NCI-H2171 (cell line): Measurements from ENCODE around the gene IRF2.
"Not testable (repeated sequence)": the region's sequence is repeated elsewhere in the genome, so short reads cannot be mapped to it uniquely, and the experiment has no call there.

Experiments
- DNase-seq: peaks from one replicate; lab custom pipeline; 2025; lab: John Stamatoyannopoulos, UW

Gene IRF2

GRCh38 chr4:184389978-184390900 is 84.1 kb downstream of the IRF2 start:
- DNase-seq = no peak

GRCh38 chr4:184388106-184388505 is 86.2 kb downstream of the IRF2 start:
- DNase-seq = no peak

- no peak for DNase-seq
These were observed 87.0 kb downstream of the IRF2 start for GRCh38 chr4:184387351-184387750.

- no peak for DNase-seq
These were observed 88.0 kb downstream of the IRF2 start for GRCh38 chr4:184386271-184386781.

- DNase-seq = no peak
These were observed 88.6 kb downstream of the IRF2 start for GRCh38 chr4:184385705-184386141.

GRCh38 chr4:184384810-184385557 is 89.4 kb downstream of the IRF2 start:
- no peak for DNase-seq

GRCh38 chr4:184384056-184384809 is 90.1 kb downstream of the IRF2 start:
- no peak for DNase-seq

GRCh38 chr4:184383497-184384055 is 90.8 kb downstream of the IRF2 start:
- DNase-seq = no peak

- DNase-seq = no peak
These were observed 92.0 kb downstream of the IRF2 start for GRCh38 chr4:184382189-184382846.

- no peak for DNase-seq
These were observed 93.6 kb downstream of the IRF2 start for GRCh38 chr4:184380707-184381106.

GRCh38 chr4:184380214-184380613 is 94.1 kb downstream of the IRF2 start:
- not testable (repeated sequence) for DNase-seq

GRCh38 chr4:184376923-184377322 is 97.4 kb downstream of the IRF2 start:
- DNase-seq = no peak

GRCh38 chr4:184376126-184376838 is 98.1 kb downstream of the IRF2 start:
- no peak for DNase-seq

- not testable (repeated sequence) for DNase-seq
These were observed 98.7 kb downstream of the IRF2 start for GRCh38 chr4:184375623-184376022.

GRCh38 chr4:184375027-184375426 is 99.3 kb downstream of the IRF2 start:
- DNase-seq = no peak

GRCh38 chr4:184373886-184374405 is 100.4 kb downstream of the IRF2 start:
- DNase-seq = no peak

- DNase-seq = no peak
These were observed 103.0 kb downstream of the IRF2 start for GRCh38 chr4:184371390-184371787.

GRCh38 chr4:184370711-184371389 is 103.5 kb downstream of the IRF2 start:
- no peak for DNase-seq

GRCh38 chr4:184369871-184370270 is 104.5 kb downstream of the IRF2 start:
- DNase-seq = no peak

- DNase-seq = no peak
These were observed 105.6 kb downstream of the IRF2 start for GRCh38 chr4:184368731-184369130.
